B cell (primary cell): ENCODE measurements around the gene C19orf12. TPM values are rescaled to one million over a fixed set of nuclear protein-coding genes. Genes with fewer than 3 reads are reported as not detected.

Experiments used
- ATAC-seq: fragments of 200-7000 bp; cut with Tn5 transposase; one replicate; pipeline ENCODE4 v1.10.0; 2021; ENCODE audit warnings: low read depth, mild to moderate bottlenecking, moderate number of reproducible peaks, moderate library complexity
- CTCF ChIA-PET: fragments of 350-600 bp; sonication (Branson Sonifier 250); formaldehyde crosslinking; loops from one replicate; lab custom pipeline; 2021; ENCODE audit warnings: antibody characterized with exemption, inconsistent platforms; lab: Charles Lee
- POLR2A ChIA-PET: fragments of 350-600 bp; sonication (Branson Sonifier 250); formaldehyde crosslinking; loops from one replicate; lab custom pipeline; 2021; ENCODE audit warnings: antibody characterized with exemption; lab: Charles Lee
- DNase-seq: peaks from one replicate; pipeline ENCODE4 v3.0.0; 2013
- H2AFZ ChIP-seq: 2 replicates; pipeline ENCODE4 v1.6.1; 2012; ENCODE audit warnings: mild to moderate bottlenecking, low read depth, low read length; ENCODE audit not compliant: insufficient read depth, poor library complexity, severe bottlenecking
- H3K27ac ChIP-seq, 2 donors: 1 replicate in 1 of 2; 2 replicates in 1 of 2; pipeline ENCODE4 v1.5.1; 2012 to 2013; ENCODE audit warnings: low read length in 2 of 2, mild to moderate bottlenecking in 2 of 2, moderate library complexity in 1 of 2
- H3K27me3 ChIP-seq, 4 experiments: fragments of 200-600 bp in 1 of 4; sonication (generic) in 1 of 4; replicated peaks in 1 of 4; 1 replicate in 2 of 4; 2 replicates in 2 of 4; pipeline versions ENCODE4 v1.6.1 to v1.7.0; 2013 to 2016; ENCODE audit warnings: low read length in 3 of 4, mild to moderate bottlenecking in 2 of 4, mixed read lengths in 1 of 4, moderate library complexity in 1 of 4; ENCODE audit not compliant: insufficient read depth in 4 of 4, control insufficient read depth in 3 of 4; ENCODE audit errors: control extremely low read depth in 1 of 4
- H3K36me3 ChIP-seq, 2 experiments: replicated peaks in 1 of 2; 1 replicate in 1 of 2; 2 replicates in 1 of 2; pipeline versions ENCODE4 v1.6.1 to v1.7.1; 2013; ENCODE audit warnings: low read length in 1 of 2; ENCODE audit not compliant: insufficient read depth in 2 of 2, control insufficient read depth in 1 of 2; ENCODE audit errors: control extremely low read depth in 1 of 2, extremely low read depth in 1 of 2
- H3K4me1 ChIP-seq, 2 donors: fragments of 200-600 bp in 1 of 2; sonication (generic) in 1 of 2; 1 replicate in 1 of 2; 2 replicates in 1 of 2; pipeline versions ENCODE4 v1.5.1 to v1.6.1; 2013 to 2017; ENCODE audit warnings: low read length in 2 of 2; ENCODE audit not compliant: control insufficient read depth in 2 of 2, insufficient read depth in 2 of 2
- H3K4me2 ChIP-seq: replicated peaks from 2 replicates; pipeline ENCODE3; 2012; ENCODE audit warnings: mild to moderate bottlenecking, low read depth, low read length; ENCODE audit not compliant: poor library complexity, severe bottlenecking
- H3K4me3 ChIP-seq, 5 experiments: fragments of 200-600 bp in 1 of 5; sonication (generic) in 1 of 5; 1 replicate in 3 of 5; 2 replicates in 2 of 5; pipeline versions ENCODE4 v1.5.1 to v1.7.0; 2011 to 2016; ENCODE audit warnings: low read length in 4 of 5, mild to moderate bottlenecking in 4 of 5, low read depth in 2 of 5, control low read depth in 1 of 5, moderate library complexity in 1 of 5; ENCODE audit not compliant: insufficient read depth in 1 of 5; ENCODE audit errors: control extremely low read depth in 1 of 5, extremely low read depth in 1 of 5
- H3K79me2 ChIP-seq: fragments of 200-600 bp; sonication (generic); one replicate; pipeline ENCODE4 v1.6.0; 2016; ENCODE audit warnings: low read length; ENCODE audit not compliant: control insufficient read depth, insufficient read depth
- H3K9ac ChIP-seq: fragments of 200-600 bp; sonication (generic); 2 replicates; pipeline ENCODE4 v1.6.1; 2017; ENCODE audit warnings: mild to moderate bottlenecking, low read length, moderate library complexity
- H3K9me3 ChIP-seq, 3 donors: one replicate each; pipeline versions ENCODE4 v1.6.1 to v1.7.1; 2013; ENCODE audit warnings: low read length in 2 of 3; ENCODE audit not compliant: control insufficient read depth in 2 of 3, insufficient read depth in 1 of 3; ENCODE audit errors: control extremely low read depth in 1 of 3
- H4K20me1 ChIP-seq: 2 replicates; pipeline ENCODE4 v1.6.0; 2012; ENCODE audit warnings: mild to moderate bottlenecking, low read length; ENCODE audit not compliant: insufficient read depth, control insufficient read depth, poor library complexity, severe bottlenecking
- H3K27ac Mint-ChIP-seq: one replicate; pipeline ENCODE4 v1.8.0; 2021; ENCODE audit warnings: mixed read lengths
- H3K27me3 Mint-ChIP-seq: one replicate; pipeline ENCODE4 v1.8.0; 2021; ENCODE audit warnings: mixed read lengths
- H3K4me1 Mint-ChIP-seq: one replicate; pipeline ENCODE4 v1.8.0; 2021; ENCODE audit warnings: mixed read lengths
- H3K4me3 Mint-ChIP-seq: one replicate; pipeline ENCODE4 v1.8.0; 2021; ENCODE audit warnings: mixed read lengths
- H3K9me3 Mint-ChIP-seq: one replicate; pipeline ENCODE4 v1.8.0; 2022; ENCODE audit warnings: mixed read lengths; ENCODE audit not compliant: insufficient read depth
- EZH2 ChIP-seq: IDR thresholded peaks from 2 replicates; pipeline ENCODE4 v1.6.1; 2012; ENCODE audit warnings: borderline replicate concordance, low read depth, mild to moderate bottlenecking, moderate library complexity, low read length; ENCODE audit not compliant: insufficient read depth, poor library complexity, severe bottlenecking
- WGBS: methylation state at CpG from one replicate; pipeline ENCODE4 v1.1.5; 2013; ENCODE audit warnings: missing lambda C conversion rate; ENCODE audit not compliant: insufficient coverage; 5-methylcytosine and 5-hydroxymethylcytosine counted together
- intact Hi-C: fragments of 100-400 bp; cut with micrococcal nuclease; formaldehyde crosslinking; loops from one replicate; pipeline ENCODE4 v1.10.0; 2022
- polyA plus RNA-seq: library from polyadenylated mRNA; depleted of rRNA; stranded (reverse); fragments of >200 nt; gene quantifications from 2 replicates; pipeline ENCODE4 v1.2.3, GENCODE V29; 2012
- total RNA-seq, 2 donors: library from RNA; stranded (reverse); fragments of 120-200 nt in 1 of 2; gene quantifications; 1 replicate in 1 of 2; 2 replicates in 1 of 2; pipeline versions ENCODE4 v1.2.3 to v1.2.4, GENCODE V29; 2013 to 2022
- TF ChIP-seq, protein P1 (sequence below): fragments of 200-600 bp; IDR thresholded peaks from one replicate; pipeline ENCODE4 v1.8.0; 2022; ENCODE audit warnings: antibody characterized with exemption, mild to moderate bottlenecking

Gene C19orf12
- total and polyA plus RNA-seq, 2 donors (not counting 1 experiment from before 2014, with no cell fraction given): 12.6 to 29.4 TPM

GRCh38 chr19:29686285-29686805, 28.7 kb downstream of the C19orf12 start:
- Histone ChIP-seq H3K27ac (no peak overlapping the region), H3K4me2 (no peak overlapping the region), H3K9ac (no peak overlapping the region), H3K36me3 (no peaks in the 10 kb centered on the region), H3K4me3 (no peak overlapping the region), H3K4me1 (peaks cover 5 to 9% of the 10 kb centered on the region in 2 donors), H3K27me3 (no peaks in the 10 kb centered on the region), H2AFZ (no peak overlapping the region), H3K9me3 (peaks cover 0 to 7% (median 5%) of the 10 kb centered on the region in 3 donors), H3K79me2 (no peaks in the 10 kb centered on the region), H4K20me1 (no peaks in the 10 kb centered on the region)
- WGBS: 96% methylated on average over 7 of the region's 8 CpGs
- Mint-ChIP-seq H3K4me1 (peaks cover 6% of the 10 kb centered on the region), H3K9me3 (no peaks in the 10 kb centered on the region), H3K27me3 (no peaks in the 10 kb centered on the region), H3K27ac (no peak overlapping the region), H3K4me3 (no peak overlapping the region)
- CTCF ChIA-PET: interaction anchor here (0.8 to 1.3 kb wide), 2 partner anchors 14 to 30 kb away, joined by 3 to 4 read pairs; no protein-coding TSS in a partner anchor
- ATAC-seq (no peak), DNase-seq (no peak)
- POLR2A ChIA-PET: no interaction called here
- TF ChIP-seq, protein P1, sequence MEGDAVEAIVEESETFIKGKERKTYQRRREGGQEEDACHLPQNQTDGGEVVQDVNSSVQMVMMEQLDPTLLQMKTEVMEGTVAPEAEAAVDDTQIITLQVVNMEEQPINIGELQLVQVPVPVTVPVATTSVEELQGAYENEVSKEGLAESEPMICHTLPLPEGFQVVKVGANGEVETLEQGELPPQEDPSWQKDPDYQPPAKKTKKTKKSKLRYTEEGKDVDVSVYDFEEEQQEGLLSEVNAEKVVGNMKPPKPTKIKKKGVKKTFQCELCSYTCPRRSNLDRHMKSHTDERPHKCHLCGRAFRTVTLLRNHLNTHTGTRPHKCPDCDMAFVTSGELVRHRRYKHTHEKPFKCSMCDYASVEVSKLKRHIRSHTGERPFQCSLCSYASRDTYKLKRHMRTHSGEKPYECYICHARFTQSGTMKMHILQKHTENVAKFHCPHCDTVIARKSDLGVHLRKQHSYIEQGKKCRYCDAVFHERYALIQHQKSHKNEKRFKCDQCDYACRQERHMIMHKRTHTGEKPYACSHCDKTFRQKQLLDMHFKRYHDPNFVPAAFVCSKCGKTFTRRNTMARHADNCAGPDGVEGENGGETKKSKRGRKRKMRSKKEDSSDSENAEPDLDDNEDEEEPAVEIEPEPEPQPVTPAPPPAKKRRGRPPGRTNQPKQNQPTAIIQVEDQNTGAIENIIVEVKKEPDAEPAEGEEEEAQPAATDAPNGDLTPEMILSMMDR: no peak
- no peak for TF ChIP-seq EZH2
- intact Hi-C loops: no loop called here

DNA sequence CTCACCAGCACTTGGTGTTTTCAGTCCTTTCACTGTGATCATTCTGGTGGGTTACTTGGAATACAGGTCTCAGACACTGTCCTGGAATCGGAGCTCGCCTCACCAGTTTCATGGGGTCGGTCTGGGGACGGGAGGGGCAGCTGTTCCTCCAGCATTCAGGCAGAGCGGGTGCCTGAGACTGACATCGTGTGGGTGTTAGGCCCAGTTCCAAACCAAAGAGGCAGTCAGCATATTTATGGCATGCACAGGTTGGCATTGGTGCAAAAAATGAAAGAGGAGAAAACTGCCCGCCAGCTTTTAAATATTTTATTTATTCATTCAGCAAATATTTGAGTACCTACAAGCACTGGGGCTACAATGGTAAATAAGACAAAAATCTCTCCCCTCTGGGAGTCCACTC, 29.7 kb downstream of the C19orf12 start:
- Histone ChIP-seq H3K27me3 (no peaks in the 10 kb centered on the region), H3K9me3 (no peaks in the 10 kb centered on the region), H3K79me2 (no peaks in the 10 kb centered on the region), H3K27ac (no peak overlapping the region), H3K4me1 (peaks cover 15 to 19% of the 10 kb centered on the region in 2 donors), H3K4me2 (no peak overlapping the region), H4K20me1 (no peaks in the 10 kb centered on the region), H3K9ac (no peak overlapping the region), H3K36me3 (no peaks in the 10 kb centered on the region), H2AFZ (no peak overlapping the region), H3K4me3 (no peak overlapping the region)
- ATAC-seq (no peak), DNase-seq (no peak)
- no peaks in the 10 kb centered on the region for H3K9me3 Mint-ChIP-seq
- intact Hi-C loops: no loop called here
- TF ChIP-seq EZH2: no peak
- H3K4me3 Mint-ChIP-seq: no peak overlapping the region
- WGBS: 79% methylated on average over 6 of the region's 7 CpGs
- POLR2A ChIA-PET: no interaction called here
- CTCF ChIA-PET: interaction anchor here (0.6 to 1.0 kb wide), 5 partner anchors 9 to 441 kb away, joined by 3 read pairs; no protein-coding TSS in a partner anchor
- H3K27me3 Mint-ChIP-seq: no peaks in the 10 kb centered on the region
- no peak overlapping the region for H3K27ac Mint-ChIP-seq
- H3K4me1 Mint-ChIP-seq: peaks cover 14% of the 10 kb centered on the region
